Measurements from ENCODE around the gene TSPEAR.

TSPEAR gene

GRCh38 chr21:44486302-44486701 is 225.1 kb downstream of the TSPEAR start:
- Histone ChIP-seq H3K4me1 (no peaks in the 10 kb centered on the region), H3K27me3 (peaks cover 0 to 9% of the 10 kb centered on the region in 2 donors), H3K9me3 (no peaks in the 10 kb centered on the region), H3K36me3 (no peaks in the 10 kb centered on the region), H3K4me3 (no peak overlapping the region), H3K27ac (no peak overlapping the region)
- intact Hi-C loops (cut with DNase I; ENCODE audit: low total_unique reads): no loop called here
- TF ChIP-seq CTCF (IDR thresholded peaks at IDR 0.05): no peak
- no peak for DNase-seq

- H3K9me3 ChIP-seq: no peaks in the 10 kb centered on the region
- no peak for DNase-seq
- peak overlapping the region in 1 of 2 donors; percentile 21 for H3K4me3 ChIP-seq
- intact Hi-C loops (cut with DNase I; ENCODE audit: low total_unique reads): no loop called here
- no peak overlapping the region for H3K27ac ChIP-seq
- TF ChIP-seq CTCF (IDR thresholded peaks at IDR 0.05): no peak
- no peaks in the 10 kb centered on the region for H3K4me1 ChIP-seq
- H3K36me3 ChIP-seq: no peaks in the 10 kb centered on the region
- H3K27me3 ChIP-seq: peaks cover 0 to 9% of the 10 kb centered on the region in 2 donors
Observed at GRCh38 chr21:44485796-44486195, 225.6 kb downstream of the TSPEAR start.

- no peaks in the 10 kb centered on the region for H3K4me1 ChIP-seq
- H3K36me3 ChIP-seq: no peaks in the 10 kb centered on the region
- peaks cover 0 to 10% of the 10 kb centered on the region in 2 donors for H3K27me3 ChIP-seq
- H3K27ac ChIP-seq: no peak overlapping the region
- DNase-seq: peak in 1 of 2 donors; percentile 47
- peak overlapping the region in 1 of 2 donors; percentile 21 for H3K4me3 ChIP-seq
- no peaks in the 10 kb centered on the region for H3K9me3 ChIP-seq
- no peak for TF ChIP-seq CTCF (IDR thresholded peaks at IDR 0.05)
- intact Hi-C loops (cut with DNase I; ENCODE audit: low total_unique reads): no loop called here
Observed at GRCh38 chr21:44485254-44485793, 226.0 kb downstream of the TSPEAR start.

DNA sequence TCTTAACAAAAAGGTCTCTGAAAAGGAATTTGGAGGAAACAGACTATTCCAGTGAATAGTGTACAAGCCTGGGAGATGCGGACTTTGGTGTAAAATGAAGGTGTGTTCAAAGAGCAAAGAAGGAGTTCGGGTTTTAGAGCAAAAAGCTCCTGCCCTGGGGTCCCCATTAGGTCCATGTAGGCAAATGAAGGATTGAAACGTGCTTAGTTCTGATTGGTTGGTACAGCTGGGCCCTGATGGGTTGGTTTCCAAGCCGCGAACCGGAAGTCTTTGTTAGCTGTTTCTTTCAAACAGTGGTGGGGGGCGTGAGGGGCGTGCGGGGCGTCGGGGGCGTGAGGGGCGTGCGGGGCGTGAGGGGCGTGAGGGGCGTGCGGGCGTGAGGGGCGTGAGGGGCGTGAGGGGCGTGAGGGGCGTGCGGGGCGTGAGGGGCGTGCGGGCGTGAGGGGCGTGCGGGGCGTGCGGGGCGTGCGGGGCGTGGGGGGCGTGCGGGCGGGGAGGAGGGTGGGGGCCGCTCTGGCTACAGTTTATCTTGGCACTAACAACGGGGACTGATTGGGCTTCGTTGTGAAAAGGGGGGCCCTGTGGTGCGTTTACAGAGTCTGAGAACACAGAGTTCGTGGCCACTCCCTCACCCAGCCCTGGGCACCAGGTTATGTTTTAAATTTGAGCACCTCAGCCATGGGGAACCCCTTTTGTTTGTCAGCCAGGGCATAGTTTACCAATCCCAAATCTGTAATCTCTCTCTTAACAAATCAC is 226.7 kb downstream of the TSPEAR start:
- Histone ChIP-seq H3K27me3 (peaks cover 0 to 12% of the 10 kb centered on the region in 2 donors), H3K9me3 (no peaks in the 10 kb centered on the region), H3K36me3 (no peaks in the 10 kb centered on the region), H3K4me1 (no peaks in the 10 kb centered on the region), H3K27ac (no peak overlapping the region), H3K4me3 (no peak overlapping the region)
- no peak for DNase-seq
- no peak for TF ChIP-seq CTCF (IDR thresholded peaks at IDR 0.05)
- intact Hi-C loops (cut with DNase I; ENCODE audit: low total_unique reads): no loop called here

DNA sequence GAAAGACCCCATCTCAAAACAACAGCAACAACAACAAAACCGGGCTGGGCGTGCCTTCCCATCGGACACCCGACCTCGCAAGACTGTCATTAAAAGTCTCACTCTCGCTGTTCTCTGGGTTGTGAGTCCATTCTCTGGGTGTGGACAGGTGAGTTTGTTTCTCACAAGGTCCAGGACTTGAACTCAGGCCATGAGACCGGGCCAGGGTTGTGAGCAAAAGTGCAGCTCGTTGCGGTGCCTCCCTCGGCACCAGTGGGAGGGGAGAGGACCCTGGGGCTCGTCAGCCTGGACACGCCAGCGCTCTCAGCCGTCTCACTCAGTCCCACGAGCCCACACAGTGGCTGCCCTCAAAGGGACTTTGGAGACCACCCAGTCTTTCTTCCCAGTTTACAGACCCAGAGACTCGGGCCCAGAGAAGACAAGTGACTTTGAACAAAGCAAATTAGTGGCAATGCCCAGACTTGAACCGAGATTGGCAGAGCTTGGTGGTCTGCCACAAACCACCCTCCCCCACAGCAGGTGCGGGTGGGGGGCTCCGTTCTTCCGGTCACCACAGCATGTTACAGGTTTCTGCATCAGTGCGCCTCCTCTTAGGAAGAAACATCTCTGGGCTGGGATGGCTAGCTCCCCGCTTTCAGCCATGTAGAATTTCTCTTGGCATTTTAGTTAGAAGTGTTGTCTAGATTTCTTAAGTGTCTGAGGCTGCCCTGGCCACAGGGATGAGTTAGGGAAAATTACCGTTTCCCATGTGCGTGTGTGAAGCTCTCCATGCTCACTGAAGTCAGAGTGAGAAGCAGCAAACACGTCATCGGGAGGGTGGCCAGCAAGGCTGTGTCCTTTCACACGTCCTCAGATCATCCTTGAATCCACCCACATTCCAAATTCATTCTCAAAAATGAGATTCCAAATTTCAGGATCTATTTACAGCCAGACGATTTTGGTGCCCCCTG is 227.8 kb downstream of the TSPEAR start:
- no peak for TF ChIP-seq CTCF (IDR thresholded peaks at IDR 0.05)
- Histone ChIP-seq H3K27me3 (peaks cover 0 to 12% of the 10 kb centered on the region in 2 donors), H3K4me1 (no peaks in the 10 kb centered on the region), H3K4me3 (no peak overlapping the region), H3K27ac (no peak overlapping the region), H3K9me3 (no peaks in the 10 kb centered on the region), H3K36me3 (no peaks in the 10 kb centered on the region)
- intact Hi-C loops (cut with DNase I; ENCODE audit: low total_unique reads): no loop called here
- DNase-seq: no peak

All from tibial artery (tissue), 4 donors.